HepG2 (cell line): ENCODE results near the gene UPK1A. TPM values are rescaled to one million over a fixed set of nuclear protein-coding genes. Genes with fewer than 3 reads are reported as not detected.
A peak's percentile ranks its signal among the peaks of the same experiment; 100 is the strongest.

Experiments
- ATAC-seq: fragments of 200-7000 bp; cut with Tn5 transposase; 3 replicates; pipeline ENCODE4 v1.9.1; 2020; ENCODE audit warnings: mild to moderate bottlenecking, moderate library complexity
- BruUV-seq: library from RNA; stranded (reverse); fragments of 400-500 nt; replicated peaks from 2 replicates; lab custom pipeline; 2021; lab: Mats Ljungman, UMichigan
- CTCF ChIA-PET: fragments of 300-600 bp; formaldehyde crosslinking; extraction: SDS; loops from one replicate; lab custom pipeline; 2021; ENCODE audit warnings: low total read pairs, inconsistent platforms, low intra/inter-chr PET ratio; lab: Yijun Ruan, JAX
- POLR2A ChIA-PET: fragments of 350-600 bp; sonication (Branson Sonifier 250); formaldehyde crosslinking; loops from one replicate; lab custom pipeline; 2020; ENCODE audit warnings: antibody characterized with exemption, inconsistent platforms; lab: Yijun Ruan, JAX
- DNase-seq: peaks from one replicate; pipeline ENCODE4 v3.0.0-alpha.2; 2015; ENCODE audit warnings: low spot score
- FAIRE-seq: peaks from 3 replicates; lab custom pipeline; 2011; peaks lifted over from hg19 to GRCh38; lab: Jason Lieb, UNC
- H2AFZ ChIP-seq: one replicate; pipeline ENCODE4 v1.6.1; 2011; ENCODE audit warnings: low read length, inconsistent platforms
- H3K27ac ChIP-seq: fragments of 300-600 bp; 3 replicates; pipeline ENCODE4 v1.8.0; 2011; ENCODE audit warnings: mixed run types, mild to moderate bottlenecking, mixed read lengths, low read length, inconsistent platforms; ENCODE audit not compliant: insufficient read depth; ENCODE audit errors: extremely low read length
- H3K27me3 ChIP-seq, 2 experiments: fragments of 200-600 bp in 1 of 2; 2 replicates in 1 of 2; 3 replicates in 1 of 2; pipeline versions ENCODE4 v1.6.0 to v1.8.0; 2011; ENCODE audit warnings: low read length in 2 of 2, mild to moderate bottlenecking in 2 of 2, moderate library complexity in 2 of 2, inconsistent platforms in 1 of 2; ENCODE audit not compliant: insufficient read depth in 2 of 2, control insufficient read depth in 1 of 2
- H3K36me3 ChIP-seq, 2 experiments: fragments of 200-600 bp in 1 of 2; replicated peaks in 1 of 2; 2 replicates in 1 of 2; 3 replicates in 1 of 2; pipeline versions ENCODE4 v1.5.1 to v1.8.0; 2011; ENCODE audit warnings: low read length in 2 of 2, inconsistent platforms in 1 of 2; ENCODE audit not compliant: insufficient read depth in 2 of 2, control insufficient read depth in 1 of 2
- H3K4me1 ChIP-seq: 2 replicates; pipeline ENCODE4 v1.5.1; 2012; ENCODE audit warnings: low read length, inconsistent platforms; ENCODE audit not compliant: insufficient read depth
- H3K4me2 ChIP-seq: 2 replicates; pipeline ENCODE4 v1.6.0; 2011; ENCODE audit warnings: low read depth, low read length, inconsistent platforms
- H3K4me3 ChIP-seq, 3 experiments: fragments of 200-600 bp in 1 of 3; sonication (generic), shearing (Covaris generic) in 1 of 3; replicated peaks in 1 of 3; 2 replicates each; pipeline ENCODE4 v1.5.1; 2011 to 2016; ENCODE audit warnings: low read length in 3 of 3, inconsistent platforms in 2 of 3, low read depth in 2 of 3, mild to moderate bottlenecking in 2 of 3, control low read depth in 1 of 3, mixed read lengths in 1 of 3; ENCODE audit not compliant: insufficient read depth in 1 of 3
- H3K79me2 ChIP-seq: one replicate; pipeline ENCODE4 v1.6.1; 2011; ENCODE audit warnings: low read length, inconsistent platforms; ENCODE audit not compliant: insufficient read depth
- H3K9ac ChIP-seq: 2 replicates; pipeline ENCODE4 v1.6.0; 2011; ENCODE audit warnings: mild to moderate bottlenecking, low read depth, low read length, inconsistent platforms; ENCODE audit not compliant: insufficient read depth
- H3K9me3 ChIP-seq: 2 replicates; pipeline ENCODE4 v1.5.1; 2012; ENCODE audit warnings: mild to moderate bottlenecking, low read length
- H4K20me1 ChIP-seq: 2 replicates; pipeline ENCODE4 v1.6.0; 2011; ENCODE audit warnings: inconsistent platforms, mild to moderate bottlenecking, low read length, moderate library complexity; ENCODE audit not compliant: insufficient read depth
- JDP2 ChIP-seq: sonication (generic); formaldehyde crosslinking; IDR thresholded peaks from 2 replicates; pipeline ENCODE4 v1.8.1; 2022; ENCODE audit warnings: missing genetic modification reagents, borderline replicate concordance
- MTF2 ChIP-seq: sonication (generic); formaldehyde crosslinking; IDR thresholded peaks from 2 replicates; pipeline ENCODE4 v1.5.0; 2020; ENCODE audit warnings: missing genetic modification reagents, borderline replicate concordance
- NR2F1 ChIP-seq, 2 experiments: fragments of 450-650 bp in 1 of 2; formaldehyde crosslinking in 1 of 2; IDR thresholded peaks; 2 replicates each; pipeline versions ENCODE4 v1.5.0 to v1.6.1; 2016 to 2020; ENCODE audit warnings: mild to moderate bottlenecking in 1 of 2, missing compliant biosample characterization in 1 of 2, missing genetic modification reagents in 1 of 2, moderate library complexity in 1 of 2
- PRDM10 ChIP-seq: sonication (generic); formaldehyde crosslinking; IDR thresholded peaks from 2 replicates; pipeline ENCODE4 v1.4.0; 2020; ENCODE audit warnings: low read depth, missing genetic modification reagents
- RBFOX2 ChIP-seq: fragments of 200-400 bp; formaldehyde crosslinking; IDR thresholded peaks from 2 replicates; pipeline ENCODE4 v1.6.1; 2017; ENCODE audit warnings: low read depth, mild to moderate bottlenecking, low read length
- SAFB2 ChIP-seq: sonication (generic); formaldehyde crosslinking; IDR thresholded peaks from 2 replicates; pipeline ENCODE4 v1.5.1; 2020; ENCODE audit warnings: missing genetic modification reagents, low read depth, mild to moderate bottlenecking, borderline replicate concordance
- ZBTB37 ChIP-seq: sonication (generic); formaldehyde crosslinking; IDR thresholded peaks from 2 replicates; pipeline ENCODE4 v1.4.0; 2020; ENCODE audit warnings: mild to moderate bottlenecking, missing genetic modification reagents
- ZNF484 ChIP-seq: sonication (generic); formaldehyde crosslinking; IDR thresholded peaks from 2 replicates; pipeline ENCODE4 v1.5.1; 2020; ENCODE audit warnings: mild to moderate bottlenecking, low read depth, missing genetic modification reagents, borderline replicate concordance
- ZNF564 ChIP-seq: sonication (generic); formaldehyde crosslinking; IDR thresholded peaks from 2 replicates; pipeline ENCODE4 v1.8.1; 2023; ENCODE audit warnings: mild to moderate bottlenecking, missing genetic modification reagents
- ZSCAN29 ChIP-seq: sonication (generic); formaldehyde crosslinking; conservative IDR thresholded peaks from 2 replicates; pipeline ENCODE4 v1.4.0; 2020; ENCODE audit warnings: mild to moderate bottlenecking, missing genetic modification reagents
- WGBS: methylation state at CpG from one replicate; pipeline ENCODE4 v1.1.6; 2017; ENCODE audit warnings: low lambda C conversion rate; 5-methylcytosine and 5-hydroxymethylcytosine counted together
- in situ Hi-C: cut with HindIII; loops from 2 replicates; pipeline ENCODE4 v1.10.0; 2017; ENCODE audit warnings: low pct_unique_long_range_greater_than_20kb; ENCODE audit not compliant: extremely low pct_ligation_motif_present
- intact Hi-C: fragments of 100-400 bp; cut with micrococcal nuclease; formaldehyde crosslinking; loops from one replicate; pipeline ENCODE4 v1.10.0; 2022; ENCODE audit not compliant: unreplicated experiment
- polyA plus RNA-seq, 8 experiments: library from polyadenylated mRNA; depleted of rRNA in 3 of 8; stranded (reverse) in 7 of 8; unstranded in 1 of 8; fragments of >200 nt; fragmentation: Illumina TruSeq in 4 of 8; extraction: Trizol in 4 of 8; gene quantifications; 2 replicates each; pipeline versions ENCODE4 v1.2.1 to v1.2.3, GENCODE V29; 2011 to 2016; ENCODE audit warnings: low read depth in 4 of 8, missing spikeins in 1 of 8, mixed read lengths in 1 of 8; ENCODE audit not compliant: insufficient read depth in 1 of 8
- total RNA-seq, 5 experiments: library from RNA; depleted of rRNA; stranded (reverse); fragments of >200 nt; fragmentation: Illumina TruSeq; extraction: Trizol; gene quantifications; 2 replicates each; pipeline ENCODE4 v1.2.3, GENCODE V29; 2016; ENCODE audit warnings: low read depth in 1 of 5

UPK1A gene
- total and polyA plus RNA-seq, 2 of the 13 experiments (the other 11 are each of a cell fraction or from before 2014, with no cell fraction given) = 2.9 TPM; not detected in 1

- H3K36me3 ChIP-seq = peaks cover 15 to 50% of the 10 kb centered on the region in 2 experiments
- H2AFZ ChIP-seq = no peak overlapping the region
- ChIA-PET POLR2A (interaction anchor here (1.1 kb wide), 1 partner anchor 79 kb away, joined by 3 read pairs; no protein-coding TSS in a partner anchor), CTCF (no interaction called here)
- ATAC-seq = no peak
- FAIRE-seq = no peak
- DNase-seq = no peak
- H3K79me2 ChIP-seq = no peaks in the 10 kb centered on the region
- no peaks in the 10 kb centered on the region for H4K20me1 ChIP-seq
- H3K4me3 ChIP-seq = no peak overlapping the region
- in situ Hi-C loops = no loop called here
- no peaks in the 10 kb centered on the region for H3K9me3 ChIP-seq
- WGBS = 98% methylated on average over 3 of the region's 3 CpGs
- H3K4me2 ChIP-seq = no peak overlapping the region
- H3K9ac ChIP-seq = no peak overlapping the region
- TF ChIP-seq JDP2 (CRISPR knock-in tag) = no peak
- no peak for TF ChIP-seq NR2F1 (CRISPR knock-in tag; IDR thresholded peaks at IDR 0.05)
- no peak for TF ChIP-seq SAFB2 (CRISPR knock-in tag)
- no peak for TF ChIP-seq MTF2 (CRISPR knock-in tag)
- TF ChIP-seq ZNF564 = no peak
- TF ChIP-seq ZNF484 (CRISPR knock-in tag) = no peak
- TF ChIP-seq, all 625 proteins: peak for 0
- Histone ChIP-seq H3K27ac (no peak overlapping the region), H3K4me1 (peaks cover 9% of the 10 kb centered on the region; the same call in 1 of the 2 replicates), H3K27me3 (no peaks in the 10 kb centered on the region)
- no TSS peak for BruUV-seq
- intact Hi-C loops = no loop called here
Measured at GRCh38 chr19:35636651-35637050, 29.7 kb upstream of the UPK1A start.

- WGBS = 97% methylated on average over 25 of the region's 25 CpGs
- H3K27ac ChIP-seq = no peak overlapping the region
- POLR2A ChIA-PET = interaction anchor here (1.0 to 1.5 kb wide), 3 partner anchors 11 to 79 kb away, joined by 3 to 7 read pairs (median 3); partner anchors contain the start of genes COX6B1 and HAUS5
- H4K20me1 ChIP-seq = no peaks in the 10 kb centered on the region
- BruUV-seq = no TSS peak
- H3K4me1 ChIP-seq = peaks cover 10% of the 10 kb centered on the region
- no peak overlapping the region for H3K4me2 ChIP-seq
- TF ChIP-seq RBFOX2 (peak; percentile 38; the same call in 1 of the 2 replicates), ZSCAN29 (CRISPR knock-in tag) (no peak), ZBTB37 (no peak), PRDM10 (no peak)
- TF ChIP-seq, all 625 proteins: peak for 1
- Histone ChIP-seq H2AFZ (no peak overlapping the region), H3K4me3 (no peak overlapping the region), H3K36me3 (peaks cover 14 to 45% of the 10 kb centered on the region in 2 experiments), H3K79me2 (no peaks in the 10 kb centered on the region), H3K9me3 (no peaks in the 10 kb centered on the region), H3K27me3 (no peaks in the 10 kb centered on the region), H3K9ac (no peak overlapping the region)
- CTCF ChIA-PET = no interaction called here
- in situ Hi-C loops (no loop called here), intact Hi-C loops (no loop called here)
- FAIRE-seq (no peak), DNase-seq (no peak), ATAC-seq (no peak)
Measured at GRCh38 chr19:35637165-35637564, 29.2 kb upstream of the UPK1A start.
